M059J (cell line): Measurements from ENCODE around the gene SLC38A11. TPM values are rescaled to one million over a fixed set of nuclear protein-coding genes. Genes with fewer than 3 reads are reported as not detected.
"Not testable (repeated sequence)": the region's sequence is repeated elsewhere in the genome, so short reads cannot be mapped to it uniquely, and the experiment has no call there.

ENCODE experiments used
- DNase-seq: peaks from one replicate; pipeline ENCODE4 v3.0.0-alpha.2; 2012; ENCODE audit warnings: low read depth
- total RNA-seq: library from RNA; depleted of rRNA; stranded (reverse); fragments of >200 nt; shearing (Covaris generic); gene quantifications from 2 replicates; pipeline ENCODE4 v1.2.3, GENCODE V29; 2014

SLC38A11 gene
- total RNA-seq, 1 experiment from 2014 or later = 0.44 TPM

- no peak for DNase-seq
These were observed 73.8 kb downstream of the SLC38A11 start for GRCh38 chr2:164881524-164881923.

DNA sequence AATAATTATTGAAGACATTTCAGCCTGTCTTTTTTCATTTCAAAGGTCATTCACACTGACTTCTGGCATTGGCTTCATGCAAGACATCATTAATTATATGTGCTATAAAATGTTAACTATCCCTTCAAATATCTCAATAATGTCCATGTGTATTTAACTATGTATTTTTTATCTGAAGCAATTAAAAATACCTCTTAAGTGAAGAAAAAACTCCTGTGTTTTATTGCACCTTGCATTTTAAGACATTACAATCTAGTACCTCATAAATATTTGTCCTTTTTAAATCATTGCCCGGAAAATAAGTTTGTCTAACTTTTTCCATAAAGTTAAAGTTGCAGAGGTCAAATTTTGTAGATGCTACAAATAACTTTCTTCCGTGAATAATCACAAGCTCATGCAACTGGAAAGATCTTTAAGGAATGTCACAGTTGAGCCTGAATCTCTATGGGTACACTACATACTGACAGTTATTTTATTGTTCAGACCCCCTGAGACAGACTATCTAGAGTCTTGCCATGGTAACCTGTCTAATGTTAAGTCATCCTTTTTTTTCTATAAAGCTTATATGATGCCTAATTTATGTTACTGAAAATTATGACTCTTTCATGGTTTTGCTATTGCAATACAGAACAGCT, 75.3 kb downstream of the SLC38A11 start:
- DNase-seq = peak; percentile 48

DNA sequence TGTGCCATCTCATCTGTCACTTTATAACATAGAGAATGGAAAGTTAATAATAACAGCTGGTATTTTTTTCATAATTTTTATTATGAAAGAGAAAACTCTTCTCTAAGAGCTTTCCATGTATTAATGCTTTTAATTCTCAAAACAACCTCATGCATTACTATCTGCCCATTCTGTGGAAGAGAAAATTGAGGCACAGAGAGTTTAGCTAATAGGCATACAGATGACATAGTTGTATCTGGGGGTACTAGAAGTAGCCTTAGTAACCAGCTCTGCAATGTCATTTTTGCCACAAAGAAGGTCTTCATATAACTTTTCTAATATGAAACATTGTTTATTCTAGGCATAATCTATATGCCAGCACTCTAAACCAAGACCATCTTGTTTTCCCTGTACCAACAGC, 77.4 kb downstream of the SLC38A11 start:
- DNase-seq = no peak

DNA sequence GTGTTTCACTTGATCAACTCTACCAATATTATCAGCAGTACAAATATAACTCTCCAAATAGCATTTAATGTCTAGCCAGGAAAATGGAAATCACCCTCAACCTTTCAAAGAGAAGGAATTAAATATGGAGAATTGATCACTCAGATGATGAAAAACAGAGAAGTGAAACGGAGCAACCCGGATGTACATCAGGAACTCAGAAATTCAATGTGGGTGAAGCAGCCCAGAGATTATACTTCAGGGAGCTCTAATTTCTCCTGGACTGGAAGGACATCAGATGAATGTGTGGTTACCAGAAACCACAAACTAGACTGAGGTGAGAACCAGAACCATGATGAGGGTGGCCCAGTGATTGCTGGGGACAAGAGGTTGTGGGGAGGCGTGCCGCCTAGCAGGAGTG, 78.2 kb downstream of the SLC38A11 start:
- DNase-seq = no peak

DNA sequence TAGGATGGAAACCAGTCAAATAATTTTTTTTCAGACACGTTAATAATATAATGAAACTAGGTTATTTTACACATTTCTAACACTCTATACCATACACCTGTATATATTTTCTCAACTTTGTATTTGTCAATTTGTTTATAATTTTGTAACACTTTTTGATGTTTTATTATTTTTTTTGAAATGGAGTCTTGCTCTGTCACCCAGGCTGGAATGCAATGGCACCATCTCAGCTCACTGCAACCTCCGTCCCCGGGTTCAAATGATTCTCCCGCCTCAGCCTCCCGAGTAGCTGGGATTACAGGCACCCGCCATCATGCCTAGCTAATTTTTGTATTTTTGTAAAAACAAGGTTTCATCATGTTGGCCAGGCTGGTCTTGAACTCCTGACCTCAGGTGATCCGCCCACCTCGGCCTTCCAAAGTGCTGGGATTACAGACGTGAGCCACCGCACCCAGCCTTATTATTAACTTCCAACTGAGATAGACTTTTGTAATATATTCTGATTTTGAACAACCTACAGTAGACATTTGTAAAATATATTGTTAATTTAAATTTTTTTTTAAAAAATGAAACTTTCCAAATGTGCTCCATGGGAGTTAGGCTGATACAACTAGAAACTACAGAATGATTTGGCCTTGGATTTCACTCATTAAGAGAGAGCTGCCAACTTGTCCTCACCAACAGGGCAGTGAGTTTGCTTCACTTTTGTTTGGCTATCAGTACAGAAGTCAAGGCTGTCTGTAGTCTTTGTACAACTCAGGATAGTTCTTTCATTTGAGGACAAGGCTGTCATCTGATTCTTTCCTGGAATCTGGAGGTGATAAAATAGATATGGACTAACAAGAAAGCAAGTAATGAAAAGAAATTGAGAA, 79.8 kb downstream of the SLC38A11 start:
- DNase-seq = no peak

DNA sequence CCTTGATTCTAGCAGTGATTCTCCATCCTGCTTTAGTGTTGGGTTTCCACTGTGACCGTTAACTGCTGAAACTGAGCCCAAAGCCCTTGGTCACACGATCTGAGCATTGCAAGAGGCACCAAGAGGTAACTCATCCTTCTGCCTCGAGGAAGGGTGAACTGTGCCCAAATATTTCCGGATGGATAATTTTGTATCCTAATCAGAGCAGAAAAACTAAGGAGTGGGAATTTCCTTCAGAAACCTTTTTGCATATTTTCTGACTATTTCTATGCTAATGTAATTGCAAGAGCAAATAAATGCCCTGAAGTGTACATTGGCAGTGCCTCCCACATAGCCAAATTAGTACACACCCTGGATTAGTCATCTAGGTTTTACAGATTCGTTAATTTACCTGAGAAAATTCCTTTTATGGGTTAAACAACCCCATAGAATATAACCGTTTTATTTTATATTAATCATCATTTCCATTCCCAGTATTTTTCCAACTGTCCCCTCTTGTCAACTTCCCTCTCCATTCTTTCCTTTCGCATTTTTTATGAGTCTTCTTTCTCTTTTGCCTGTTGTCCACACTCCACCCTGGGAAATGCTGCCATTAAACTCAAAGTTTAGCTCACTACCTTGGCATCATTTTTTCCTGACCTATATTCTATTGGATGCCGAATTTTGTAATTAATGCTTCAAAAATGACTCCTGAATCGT, 82.0 kb downstream of the SLC38A11 start:
- DNase-seq = peak; percentile 74

GRCh38 chr2:164871404-164871803, 83.9 kb downstream of the SLC38A11 start:
- no peak for DNase-seq

- DNase-seq = no peak
These were observed 85.9 kb downstream of the SLC38A11 start for GRCh38 chr2:164869420-164869772.

GRCh38 chr2:164868563-164869419, 86.5 kb downstream of the SLC38A11 start:
- DNase-seq = peak; percentile 67

DNA sequence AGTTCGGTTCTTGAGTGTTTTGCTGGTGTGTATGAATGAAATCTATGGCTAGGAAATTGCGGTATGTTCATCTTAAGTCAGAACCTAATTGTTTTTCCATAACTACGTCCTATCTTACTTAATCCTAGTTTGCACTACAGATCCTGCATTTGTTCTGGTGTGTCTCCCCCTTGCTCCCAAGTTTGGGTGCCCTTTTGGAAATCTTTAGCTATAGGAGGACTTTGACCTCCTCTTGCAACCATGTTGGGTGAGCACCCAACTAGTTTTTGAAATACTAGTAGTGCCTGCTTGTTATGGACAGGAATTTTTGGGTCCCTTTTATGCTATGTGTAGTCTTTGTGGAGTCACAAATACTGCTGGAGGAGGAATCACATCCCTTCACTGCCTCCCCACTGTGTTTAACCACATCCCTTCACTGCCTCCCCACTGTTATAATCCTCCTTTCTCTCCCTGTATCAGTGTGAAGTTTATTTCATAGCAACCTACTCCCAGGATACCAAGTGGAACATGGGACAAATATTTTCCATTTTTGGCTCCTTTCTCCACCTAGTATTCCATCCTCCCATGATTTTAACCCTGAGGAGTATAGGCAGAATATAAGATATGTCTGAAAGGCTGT, 87.4 kb downstream of the SLC38A11 start:
- peak; percentile 23 for DNase-seq

DNA sequence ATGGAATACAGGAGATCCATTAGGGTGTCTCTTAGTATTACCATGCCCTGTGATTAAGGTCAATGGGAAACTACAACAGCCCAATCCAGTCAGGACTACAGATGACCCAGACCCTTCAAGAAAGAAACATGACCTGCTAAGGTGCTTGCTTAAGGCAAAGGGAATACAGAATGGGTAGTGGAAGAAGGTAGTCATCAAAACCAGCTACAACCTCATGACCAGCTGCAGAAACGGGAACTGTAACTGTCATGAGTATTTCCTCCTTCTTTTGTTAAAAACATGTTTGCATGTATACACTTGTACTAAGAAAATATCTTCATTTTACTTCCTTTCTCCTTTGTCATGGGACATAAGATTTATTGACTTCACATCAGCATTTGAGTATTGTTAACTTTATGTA, 88.9 kb downstream of the SLC38A11 start:
- DNase-seq = not testable (repeated sequence)

- DNase-seq = no peak
These were observed 94.7 kb downstream of the SLC38A11 start for GRCh38 chr2:164860694-164861042.

GRCh38 chr2:164859906-164860693, 95.2 kb downstream of the SLC38A11 start:
- not testable (repeated sequence) for DNase-seq

DNA sequence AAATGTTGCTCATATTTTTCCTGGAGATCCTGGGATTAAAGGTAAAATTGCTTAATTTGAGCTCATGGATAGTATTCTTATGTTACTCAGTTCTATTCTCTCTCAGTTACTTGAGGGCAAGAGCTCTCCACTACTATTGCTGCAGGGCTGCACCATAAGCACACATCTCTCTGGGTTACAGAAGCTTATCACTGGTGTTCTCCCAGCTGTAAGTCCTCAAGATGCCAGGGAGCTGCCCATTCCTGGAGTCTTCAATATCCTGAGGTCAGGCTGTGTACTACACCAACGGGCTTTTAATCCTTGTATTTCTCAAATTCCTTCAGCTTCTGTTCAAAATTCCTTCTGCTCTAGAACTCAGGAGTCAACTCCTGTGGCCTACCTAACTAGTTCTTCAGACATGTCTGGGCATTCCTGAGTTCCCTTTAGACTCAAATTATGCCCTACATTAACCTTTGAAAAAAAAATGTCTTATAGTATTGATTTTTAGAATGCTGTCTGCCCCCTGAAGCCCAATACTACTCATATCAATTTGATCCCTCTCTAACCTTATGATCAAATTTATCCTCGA, 96.0 kb downstream of the SLC38A11 start:
- DNase-seq = no peak

- no peak for DNase-seq
These were observed 103.2 kb downstream of the SLC38A11 start for GRCh38 chr2:164852086-164852485.

GRCh38 chr2:164850235-164850634, 105.1 kb downstream of the SLC38A11 start:
- DNase-seq = no peak

DNA sequence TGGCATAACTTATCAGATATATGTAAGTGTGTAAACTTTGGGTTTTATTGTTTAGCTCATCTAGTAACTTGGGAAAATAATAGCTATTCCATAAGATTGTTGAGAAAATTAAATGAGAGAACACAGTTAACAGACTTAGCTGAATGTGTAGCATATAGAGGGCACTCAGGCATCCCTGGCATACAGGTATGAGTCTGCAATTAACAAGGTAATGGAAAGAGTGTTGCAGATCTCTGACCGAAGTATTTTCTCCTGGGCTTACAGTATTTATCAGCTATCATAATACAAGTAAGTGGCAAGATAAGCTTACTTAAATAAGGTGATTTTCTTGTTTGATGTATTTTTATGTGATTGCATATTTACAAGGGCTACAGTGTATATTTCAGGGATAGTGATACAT, 105.8 kb downstream of the SLC38A11 start:
- no peak for DNase-seq

- peak; percentile 48 for DNase-seq
These were observed 107.2 kb downstream of the SLC38A11 start for GRCh38 chr2:164847981-164848741.

DNA sequence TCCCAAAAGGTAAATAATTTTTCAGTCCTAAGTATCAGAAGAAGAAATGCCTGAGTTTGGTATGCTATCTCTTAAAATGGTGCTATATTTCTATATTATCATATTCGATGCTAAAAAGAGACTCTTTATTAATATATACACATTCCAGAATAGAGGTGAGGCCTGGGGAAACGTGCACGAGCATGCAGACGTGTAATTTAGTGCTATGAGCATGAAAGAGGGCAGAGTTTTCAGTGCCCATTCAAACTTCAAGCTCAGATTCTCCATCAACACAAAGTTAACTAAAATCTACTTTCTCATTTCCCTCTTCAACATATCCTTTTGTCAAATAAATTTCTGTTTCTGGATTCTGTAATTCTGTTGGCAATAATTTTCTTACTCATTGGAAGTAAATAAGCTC, 108.0 kb downstream of the SLC38A11 start:
- no peak for DNase-seq
